ENCODE data around the gene ZNF384. TPM values are rescaled to one million over a fixed set of nuclear protein-coding genes. Genes with fewer than 3 reads are reported as not detected.
"Not testable (repeated sequence)": the region's sequence is repeated elsewhere in the genome, so short reads cannot be mapped to it uniquely, and the experiment has no call there.

ZNF384 gene
- total RNA-seq, 8 experiments from 2014 or later, result 16.9 to 48.5 (median 32.7) TPM

DNA sequence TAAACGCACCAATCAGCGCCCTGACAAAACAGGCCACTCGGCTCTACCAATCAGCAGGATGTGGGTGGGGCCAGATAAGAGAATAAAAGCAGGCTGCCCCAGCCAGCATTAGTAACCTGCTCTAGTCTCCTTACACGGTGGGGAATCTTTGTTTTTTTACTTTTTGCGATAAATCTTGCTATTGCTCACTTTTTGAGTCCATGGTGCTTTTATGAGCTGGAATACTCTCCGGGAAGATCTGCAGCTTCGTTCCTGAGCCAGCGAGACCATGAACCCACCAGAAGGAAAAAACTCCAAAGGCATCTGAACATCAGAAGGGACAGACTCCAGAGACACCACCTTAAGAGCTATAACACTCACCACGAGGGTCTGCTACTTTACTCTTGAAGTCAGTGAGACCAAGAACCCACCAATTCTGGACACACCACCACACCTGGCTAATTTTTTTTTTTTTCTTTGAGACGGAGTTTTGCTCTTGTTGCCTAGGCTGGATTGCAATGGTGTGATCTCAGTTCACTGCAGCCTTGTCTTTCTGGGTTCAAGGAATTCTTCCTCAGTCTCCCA, 27.8 kb upstream of the ZNF384 start:
- 0 to 97% (median 81%) methylated on average over 1 to 7 of the region's 10 CpGs; no CpG with 5 or more reads in 2 of the 10 experiments for WGBS, 10 experiments
- Histone ChIP-seq H3K27ac (no peak overlapping the region), H3K4me1 (replicated peaks in 1 of 2) (no peaks in the 10 kb centered on the region), H3K4me3 (no peak overlapping the region)
- no peak for ATAC-seq (replicated peaks in 6 of 8)
- in situ Hi-C loops (cut with MboI; ENCODE audit: low pct_unique_long_range_greater_than_20kb in 2 of 9, low sequenced_read_pairs in 9 of 9, unreplicated experiment in 9 of 9), result no loop called here

DNA sequence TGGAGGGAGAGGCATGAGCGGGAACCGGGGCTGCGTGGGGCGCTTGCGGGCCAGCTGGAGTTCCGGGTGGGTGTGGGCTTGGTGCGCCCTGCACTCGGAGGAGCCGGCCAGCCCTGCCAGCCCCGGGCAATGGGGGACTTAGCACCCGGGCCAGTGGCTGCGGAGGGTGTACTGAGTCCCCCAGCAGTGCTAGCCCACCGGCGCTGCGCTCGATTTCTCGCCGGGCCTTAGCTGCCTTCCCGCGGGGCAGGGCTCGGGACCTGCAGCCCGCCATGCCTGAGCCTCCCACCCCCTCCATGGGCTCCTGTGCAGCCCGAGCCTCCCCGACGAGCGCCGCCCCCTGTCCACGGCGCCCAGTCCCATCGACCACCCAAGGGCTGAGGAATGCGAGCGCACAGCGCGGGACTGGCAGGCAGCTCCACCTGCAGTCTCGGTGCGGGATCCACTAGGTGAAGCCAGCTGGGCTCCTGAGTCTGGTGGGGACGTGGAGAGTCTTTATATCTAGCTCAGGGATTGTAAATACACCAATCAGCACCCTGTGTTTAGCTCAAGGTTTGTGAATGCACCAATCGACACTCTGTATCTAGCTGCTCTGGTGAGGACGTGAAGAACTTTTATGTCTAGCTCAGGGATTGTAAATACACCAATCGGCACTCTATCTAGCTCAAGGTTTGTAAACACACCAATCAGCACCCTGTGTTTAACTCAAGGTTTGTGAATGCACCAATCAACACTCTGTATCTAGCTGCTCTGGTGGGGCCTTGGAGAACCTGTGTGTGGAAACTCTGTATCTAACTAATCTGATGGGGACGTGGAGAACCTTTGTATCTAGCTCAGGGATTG, 27.1 kb upstream of the ZNF384 start:
- H3K27ac ChIP-seq; H3K4me1 ChIP-seq (replicated peaks in 1 of 2); ATAC-seq (replicated peaks in 6 of 8); H3K4me3 ChIP-seq; in situ Hi-C loops (cut with MboI; ENCODE audit: low pct_unique_long_range_greater_than_20kb in 2 of 9, low sequenced_read_pairs in 9 of 9, unreplicated experiment in 9 of 9): not testable (repeated sequence)
- no CpG with 5 or more reads among the region's 41 CpGs for WGBS, 10 experiments

DNA sequence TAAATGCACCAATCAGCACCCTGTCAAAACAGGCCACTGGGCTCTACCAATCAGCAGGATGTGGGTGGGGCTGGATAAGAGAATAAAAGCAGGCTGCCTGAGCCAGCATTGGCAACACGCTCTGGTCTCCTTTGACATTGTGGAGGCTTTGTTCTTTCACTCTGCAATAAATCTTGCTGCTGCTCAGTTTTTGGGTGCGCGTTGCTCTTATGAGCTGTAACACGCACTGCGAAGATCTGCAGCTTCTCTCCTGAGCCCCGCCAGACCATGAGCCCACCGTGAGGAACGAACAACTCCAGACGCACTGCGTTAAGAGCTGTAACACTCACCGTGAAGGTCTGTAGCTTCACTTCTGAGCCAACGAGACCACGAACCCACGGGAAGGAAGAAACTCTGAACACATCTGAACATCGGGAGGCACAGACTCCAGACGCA, 19.8 kb upstream of the ZNF384 start:
- 47 to 87% (median 80%) methylated on average over 1 to 14 of the region's 16 CpGs; no CpG with 5 or more reads in 3 of the 10 experiments for WGBS, 10 experiments
- no peak overlapping the region for H3K27ac ChIP-seq
- in situ Hi-C loops (cut with MboI; ENCODE audit: low pct_unique_long_range_greater_than_20kb in 2 of 9, low sequenced_read_pairs in 9 of 9, unreplicated experiment in 9 of 9), result no loop called here
- peaks cover under 1 to 4% of the 10 kb centered on the region in 2 donors for H3K4me1 ChIP-seq (replicated peaks in 1 of 2)
- H3K4me3 ChIP-seq, result no peak overlapping the region
- peak in 4 of 8 experiments; percentile 37 to 75 (median 64) for ATAC-seq (replicated peaks in 6 of 8)

DNA sequence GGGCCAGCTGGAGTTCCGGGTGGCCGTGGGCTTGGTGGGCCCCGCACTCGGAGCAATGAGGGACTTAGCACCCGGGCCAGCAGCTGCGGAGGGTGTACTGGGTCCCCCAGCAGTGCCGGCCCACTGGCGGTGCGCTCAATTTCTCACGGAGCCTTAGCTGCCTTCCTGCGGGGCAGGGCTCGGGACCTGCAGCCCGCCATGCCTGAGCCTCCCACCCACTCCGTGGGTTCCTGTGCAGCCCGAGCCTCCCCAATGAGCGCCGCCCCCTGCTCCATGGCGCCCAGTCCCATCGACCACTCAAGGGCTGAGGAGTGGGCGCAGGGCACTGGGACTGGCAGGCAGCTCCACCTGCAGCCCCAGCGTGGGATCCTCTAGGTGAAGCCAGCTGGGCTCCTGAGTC, 19.2 kb upstream of the ZNF384 start:
- H3K4me3 ChIP-seq; ATAC-seq (replicated peaks in 6 of 8); H3K4me1 ChIP-seq (replicated peaks in 1 of 2); in situ Hi-C loops (cut with MboI; ENCODE audit: low pct_unique_long_range_greater_than_20kb in 2 of 9, low sequenced_read_pairs in 9 of 9, unreplicated experiment in 9 of 9): not testable (repeated sequence)
- peak overlapping the region in 1 of 2 donors; percentile 41 for H3K27ac ChIP-seq
- no CpG with 5 or more reads among the region's 21 CpGs for WGBS, 10 experiments

DNA sequence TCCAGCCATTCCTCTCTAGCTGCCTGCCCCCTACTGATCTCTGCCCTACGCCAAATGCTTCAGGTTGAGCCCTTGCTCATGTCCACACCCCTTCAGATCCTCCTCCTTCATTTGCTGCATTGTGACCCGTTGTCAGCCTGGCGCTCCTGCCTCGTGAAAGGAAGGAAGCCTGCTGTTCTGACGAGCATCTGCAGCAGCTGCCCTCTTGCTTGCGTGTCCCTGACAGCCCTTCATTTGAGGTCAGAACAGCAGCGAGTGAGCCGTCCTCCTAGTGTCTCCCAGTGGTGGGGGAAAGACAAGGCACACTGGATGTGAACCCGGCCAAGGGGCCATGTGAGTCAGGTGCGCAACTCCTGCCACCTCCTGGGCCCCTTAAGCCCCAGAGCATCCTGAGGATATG, 14.5 kb upstream of the ZNF384 start:
- H3K27ac ChIP-seq, result peak overlapping the region; percentile 22 to 33
- in situ Hi-C loops (cut with MboI; ENCODE audit: low pct_unique_long_range_greater_than_20kb in 2 of 9, low sequenced_read_pairs in 9 of 9, unreplicated experiment in 9 of 9), result no loop called here
- ATAC-seq (replicated peaks in 6 of 8), result peak in 6 of 8 experiments; percentile 5 to 51 (median 36)
- no peak overlapping the region for H3K4me3 ChIP-seq
- WGBS, 10 experiments, result 0 to 40% (median 6%) methylated on average over 1 to 6 of the region's 10 CpGs; no CpG with 5 or more reads in 3 of the 10 experiments
- H3K4me1 ChIP-seq (replicated peaks in 1 of 2), result peaks cover 12 to 14% of the 10 kb centered on the region in 2 donors

DNA sequence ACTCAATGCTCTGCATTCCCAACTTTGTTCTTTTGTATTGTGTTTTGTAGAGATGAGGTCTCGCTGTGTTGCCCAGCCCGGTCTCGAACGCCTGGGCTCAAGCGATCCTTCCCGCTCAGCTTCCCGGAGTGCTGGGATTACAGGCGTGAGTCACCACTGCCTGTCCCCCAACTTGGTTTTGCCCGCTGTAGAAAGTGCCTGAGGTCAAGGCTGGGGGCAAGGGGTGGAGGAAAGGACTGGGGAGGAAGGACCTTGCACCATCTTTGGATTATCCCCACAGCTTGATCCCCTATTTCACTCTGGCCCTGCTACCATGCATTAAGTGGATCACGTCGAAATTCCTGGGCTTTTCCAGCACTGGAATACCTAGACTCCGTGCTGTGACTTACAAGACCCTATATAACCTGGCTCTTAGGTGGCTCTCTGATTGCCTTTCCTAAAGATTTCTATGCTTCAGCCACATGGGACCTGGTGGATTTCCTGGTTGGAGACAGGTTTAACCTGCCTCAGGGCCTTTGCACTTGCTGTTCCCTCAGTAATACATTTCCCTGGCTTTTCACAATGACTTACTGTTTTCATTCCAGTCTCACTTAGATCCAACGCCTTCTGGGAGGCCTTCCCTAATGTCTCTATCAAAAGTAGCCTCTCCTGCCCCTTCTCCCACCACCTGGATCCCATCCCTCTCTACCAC, 12.0 kb upstream of the ZNF384 start:
- H3K4me1 ChIP-seq (replicated peaks in 1 of 2), result peaks cover 12% of the 10 kb centered on the region in 2 donors
- H3K27ac ChIP-seq, result peak overlapping the region; percentile 75 to 84
- in situ Hi-C loops (cut with MboI; ENCODE audit: low pct_unique_long_range_greater_than_20kb in 2 of 9, low sequenced_read_pairs in 9 of 9, unreplicated experiment in 9 of 9), result no loop called here
- peak in 2 of 8 experiments; percentile 2 to 19 for ATAC-seq (replicated peaks in 6 of 8)
- 10 to 94% (median 49%) methylated on average over 1 to 6 of the region's 13 CpGs; no CpG with 5 or more reads in 3 of the 10 experiments for WGBS, 10 experiments
- peak overlapping the region; percentile 72 to 97 (median 80) for H3K4me3 ChIP-seq

DNA sequence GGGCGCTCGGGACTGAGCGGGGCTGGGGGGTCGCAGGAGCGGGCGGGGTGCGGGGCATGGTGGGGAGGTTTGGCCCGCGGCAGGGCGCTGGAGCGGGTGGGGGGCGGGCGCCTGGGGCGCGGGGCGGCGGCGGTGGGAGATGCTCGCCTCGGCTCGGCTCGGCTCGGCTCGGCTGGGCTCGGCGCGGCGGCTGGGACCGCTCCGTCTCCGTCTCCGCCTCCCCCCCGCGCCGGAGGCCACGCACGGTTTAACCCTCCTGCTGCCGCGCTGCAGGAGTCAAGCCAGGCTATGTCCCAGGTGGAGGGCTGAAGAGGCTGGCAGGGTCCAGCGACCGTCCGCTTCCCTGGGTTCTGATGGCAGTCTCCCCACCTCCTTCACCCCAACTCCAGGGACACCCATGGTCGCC, 11.5 kb upstream of the ZNF384 start, which contains the start of gene PIANP:
TSS of gene PIANP (minus strand) at position 170 of the 406 bp plus-strand sequence. CDS start 2,754 bp downstream, outside the sequence.
- WGBS, 10 experiments, result 0% methylated on average over 1 to 2 of the region's 43 CpGs; no CpG with 5 or more reads in 8 of the 10 experiments
- H3K27ac ChIP-seq, result peak within 1 kb of the TSS; percentile 75 to 84
- peak; percentile 66 to 86 (median 78) for ATAC-seq (replicated peaks in 6 of 8)
- peak within 1 kb of the TSS; percentile 72 to 97 (median 80) for H3K4me3 ChIP-seq
- peaks cover 12% of the 10 kb centered on the region in 2 donors for H3K4me1 ChIP-seq (replicated peaks in 1 of 2)
- in situ Hi-C loops (cut with MboI; ENCODE audit: low pct_unique_long_range_greater_than_20kb in 2 of 9, low sequenced_read_pairs in 9 of 9, unreplicated experiment in 9 of 9), result no loop called here

DNA sequence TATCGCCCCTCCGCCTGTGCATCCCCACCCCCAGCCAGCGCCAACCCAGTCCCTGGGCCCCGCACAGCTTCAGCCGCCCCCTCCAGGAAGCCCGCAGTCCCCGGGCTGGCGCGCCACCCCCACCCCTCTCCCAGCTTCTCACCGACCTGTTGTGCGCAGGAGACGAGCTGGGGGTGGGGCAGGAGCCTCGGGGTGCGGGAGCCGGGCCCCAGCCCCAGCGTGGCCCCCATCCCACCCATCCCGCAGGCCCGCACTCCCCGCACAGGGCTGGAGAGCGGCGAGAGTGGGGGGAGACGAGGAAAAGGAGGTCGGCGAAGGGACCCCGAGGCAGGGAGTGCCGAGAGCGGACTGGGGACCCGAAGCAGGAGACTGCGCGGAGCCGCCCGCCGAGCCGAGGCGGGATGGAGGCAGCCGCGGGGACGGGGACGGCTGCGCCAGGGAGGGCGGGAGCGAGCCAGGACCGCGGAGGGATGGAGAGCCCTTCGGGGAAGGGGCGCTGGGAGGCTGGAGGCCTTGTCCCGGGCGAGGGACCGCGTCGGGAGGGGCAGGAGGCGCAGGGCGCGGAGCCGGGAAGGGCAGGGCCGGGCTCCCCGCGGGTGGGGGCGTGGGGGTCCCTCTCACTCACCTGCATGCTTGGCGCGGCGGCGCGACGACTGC, 10.9 kb upstream of the ZNF384 start:
- H3K27ac ChIP-seq, result peak overlapping the region; percentile 75 to 84

DNA sequence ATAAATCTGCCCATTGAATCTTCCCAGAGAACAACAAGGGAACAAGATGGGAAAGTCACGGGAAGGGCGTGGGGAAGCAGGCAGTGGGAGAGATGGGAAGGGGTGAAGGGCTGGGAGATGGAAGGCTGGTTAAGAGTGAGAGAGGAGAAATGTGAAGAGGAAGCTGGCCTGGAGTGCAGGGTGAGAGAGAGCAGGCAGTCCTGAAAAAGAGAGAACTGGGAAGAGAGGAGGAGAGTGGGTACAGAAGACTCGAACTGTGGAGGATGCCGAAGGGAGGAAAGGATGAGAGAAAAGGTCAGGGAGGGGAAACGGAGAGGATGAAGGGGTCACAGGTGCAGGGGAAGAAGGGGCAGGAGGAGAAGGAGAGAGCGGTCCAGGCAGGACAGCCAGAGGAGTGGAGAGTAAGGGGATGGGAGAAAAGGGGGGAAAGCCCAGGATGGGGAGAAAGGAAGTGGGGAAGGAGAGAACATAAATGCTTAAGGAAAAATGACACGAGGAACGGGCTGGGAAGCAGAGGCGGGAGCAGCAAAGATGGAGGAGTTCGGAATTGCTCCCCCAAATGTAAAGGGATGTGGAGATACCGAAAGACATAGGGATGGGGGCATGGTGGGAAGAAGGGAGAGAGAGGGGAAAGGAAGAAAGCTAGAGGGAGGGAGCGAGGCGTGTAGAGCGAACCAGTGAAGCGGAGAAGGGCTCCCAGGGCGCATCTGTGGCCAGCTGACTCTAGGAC, 10.2 kb upstream of the ZNF384 start:
- in situ Hi-C loops (cut with MboI; ENCODE audit: low pct_unique_long_range_greater_than_20kb in 2 of 9, low sequenced_read_pairs in 9 of 9, unreplicated experiment in 9 of 9), result no loop called here
- 18 to 71% (median 27%) methylated on average over 1 to 12 of the region's 16 CpGs; no CpG with 5 or more reads in 1 of the 10 experiments for WGBS, 10 experiments
- Histone ChIP-seq H3K4me3 (peak overlapping the region; percentile 72 to 97 (median 80)), H3K4me1 (replicated peaks in 1 of 2) (peaks cover 12% of the 10 kb centered on the region in 2 donors), H3K27ac (peak overlapping the region; percentile 75 to 84)
- no peak for ATAC-seq (replicated peaks in 6 of 8)

More for the DNA sequence above, 10.9 kb upstream of the ZNF384 start:
- WGBS, 10 experiments, result 0% methylated on average over 1 of the region's 65 CpGs; no CpG with 5 or more reads in 9 of the 10 experiments
- H3K4me1 ChIP-seq (replicated peaks in 1 of 2), result peaks cover 12% of the 10 kb centered on the region in 2 donors
- H3K4me3 ChIP-seq, result peak overlapping the region; percentile 72 to 97 (median 80)
- in situ Hi-C loops (cut with MboI; ENCODE audit: low pct_unique_long_range_greater_than_20kb in 2 of 9, low sequenced_read_pairs in 9 of 9, unreplicated experiment in 9 of 9), result no loop called here
- peak; percentile 39 to 75 (median 68) for ATAC-seq (replicated peaks in 6 of 8)

DNA sequence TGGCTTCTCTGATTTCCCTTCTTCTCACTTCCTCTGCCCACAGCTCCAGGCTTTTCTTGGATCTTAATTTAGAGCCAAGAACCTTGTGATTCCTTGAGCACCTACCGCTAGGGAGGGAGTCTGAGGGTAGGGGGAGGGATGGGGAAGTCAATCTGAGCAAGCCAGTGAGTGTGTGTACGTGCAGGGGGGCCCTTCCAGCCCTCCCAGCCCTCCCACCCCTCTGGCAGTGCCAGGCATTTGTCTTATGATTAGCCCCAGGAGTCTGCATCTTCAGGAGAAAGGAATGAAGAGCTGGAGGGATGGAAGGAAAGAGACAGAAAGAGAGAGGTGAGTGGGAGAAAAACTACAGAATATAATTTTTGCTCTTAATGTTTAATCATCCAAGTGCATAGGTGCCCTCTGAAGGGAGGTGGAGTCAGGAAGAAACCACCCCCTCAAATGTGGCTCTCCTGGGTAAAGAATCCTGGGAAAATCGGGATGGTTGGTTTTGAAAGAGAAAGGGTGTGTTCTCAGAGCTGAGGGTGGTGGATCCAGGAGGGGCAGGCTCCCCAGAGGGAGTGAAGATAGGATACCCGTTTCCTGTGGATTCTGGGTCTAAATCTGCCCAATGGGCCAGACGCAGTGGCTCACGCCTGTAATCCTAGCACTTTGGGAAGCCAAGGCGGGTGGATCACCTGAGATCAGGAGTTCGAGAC, 9.3 kb upstream of the ZNF384 start:
- H3K27ac ChIP-seq, result no peak overlapping the region
- WGBS, 10 experiments, result 20 to 92% (median 80%) methylated on average over 1 to 5 of the region's 8 CpGs; no CpG with 5 or more reads in 5 of the 10 experiments
- peaks cover 8 to 13% of the 10 kb centered on the region in 2 donors for H3K4me1 ChIP-seq (replicated peaks in 1 of 2)
- no peak for ATAC-seq (replicated peaks in 6 of 8)
- peak overlapping the region in 3 of 5 donors; percentile 76 to 87 (median 80) for H3K4me3 ChIP-seq
- in situ Hi-C loops (cut with MboI; ENCODE audit: low pct_unique_long_range_greater_than_20kb in 2 of 9, low sequenced_read_pairs in 9 of 9, unreplicated experiment in 9 of 9), result no loop called here

DNA sequence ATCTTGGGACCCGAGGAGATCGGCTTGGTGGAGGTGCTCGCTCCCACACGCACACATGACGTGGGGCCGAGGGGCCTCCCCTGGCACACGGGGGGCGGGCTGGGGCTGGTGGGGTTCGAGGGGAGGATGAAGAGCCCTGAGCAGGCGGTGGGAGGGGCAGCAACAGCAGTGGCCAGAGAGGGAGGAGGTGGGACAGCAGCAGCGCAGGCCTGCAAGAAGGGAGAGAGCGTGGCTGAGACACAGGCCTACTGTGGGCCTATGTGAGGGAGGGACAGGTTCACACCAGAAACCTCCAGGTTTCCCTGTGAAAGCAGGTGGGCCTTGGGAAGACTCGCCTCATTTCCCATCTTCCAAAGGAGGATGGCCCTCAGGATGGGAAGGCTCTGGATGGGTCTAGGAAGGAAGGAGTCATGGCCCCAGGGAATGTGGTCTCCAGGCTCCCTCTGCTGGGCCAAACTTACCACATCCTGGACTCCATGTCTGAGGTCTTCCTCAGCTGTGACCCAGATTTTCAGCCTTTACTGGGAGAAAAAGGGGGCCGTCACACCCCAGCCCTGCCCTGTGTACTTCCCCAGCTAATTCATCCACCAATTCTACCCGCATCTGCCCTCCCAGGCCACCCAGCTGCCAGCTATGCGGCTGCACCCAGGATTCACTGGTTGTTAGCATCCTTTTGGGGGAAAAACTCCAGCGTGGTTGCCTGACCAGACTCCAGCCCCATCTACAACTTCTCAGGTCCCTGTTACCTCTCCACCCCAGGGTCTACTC, 8.6 kb upstream of the ZNF384 start:
- WGBS, 10 experiments, result 0 to 80% (median 40%) methylated on average over 1 to 3 of the region's 17 CpGs; no CpG with 5 or more reads in 4 of the 10 experiments
- ATAC-seq (replicated peaks in 6 of 8), result peak in 4 of 8 experiments; percentile 7 to 83 (median 65)
- H3K4me3 ChIP-seq, result no peak overlapping the region
- H3K27ac ChIP-seq, result no peak overlapping the region
- H3K4me1 ChIP-seq (replicated peaks in 1 of 2), result peaks cover 14 to 20% of the 10 kb centered on the region in 2 donors
- in situ Hi-C loops (cut with MboI; ENCODE audit: low pct_unique_long_range_greater_than_20kb in 2 of 9, low sequenced_read_pairs in 9 of 9, unreplicated experiment in 9 of 9), result no loop called here
